Spleen (tissue), 7 donors: ENCODE results near the gene EFNB2.

ENCODE experiments used
- CTCF ChIP-seq, 11 experiments: fragments of 200-600 bp in 7 of 11; fragments of 450-650 bp in 4 of 11; sonication (generic) in 4 of 11; IDR thresholded peaks in 8 of 11; conservative IDR thresholded peaks in 3 of 11; 1 replicate in 7 of 11; 2 replicates in 4 of 11; pipeline versions ENCODE4 v1.4.0 to v1.8.0; 2016 to 2021; ENCODE audit warnings: antibody characterized with exemption in 11 of 11, inconsistent platforms in 4 of 11, mild to moderate bottlenecking in 1 of 11
- POLR2A ChIP-seq, 3 donors: fragments of 450-650 bp; IDR thresholded peaks; one replicate each; pipeline ENCODE4 v1.5.1; 2017; ENCODE audit warnings: antibody characterized with exemption in 3 of 3, mild to moderate bottlenecking in 1 of 3
- POLR2AphosphoS5 ChIP-seq, 3 donors: sonication (generic); formaldehyde crosslinking; IDR thresholded peaks; one replicate each; pipeline ENCODE4 v1.5.1; 2017; ENCODE audit warnings: antibody characterized with exemption in 3 of 3
- donor health status: DM: no; HTN: no; CAD: no; lungs with moderate emphysema.
- donor health status: DM: no; HTN: no; CAD: no.
- donor health status: DM: no; HTN: no; CAD: no.

DNA sequence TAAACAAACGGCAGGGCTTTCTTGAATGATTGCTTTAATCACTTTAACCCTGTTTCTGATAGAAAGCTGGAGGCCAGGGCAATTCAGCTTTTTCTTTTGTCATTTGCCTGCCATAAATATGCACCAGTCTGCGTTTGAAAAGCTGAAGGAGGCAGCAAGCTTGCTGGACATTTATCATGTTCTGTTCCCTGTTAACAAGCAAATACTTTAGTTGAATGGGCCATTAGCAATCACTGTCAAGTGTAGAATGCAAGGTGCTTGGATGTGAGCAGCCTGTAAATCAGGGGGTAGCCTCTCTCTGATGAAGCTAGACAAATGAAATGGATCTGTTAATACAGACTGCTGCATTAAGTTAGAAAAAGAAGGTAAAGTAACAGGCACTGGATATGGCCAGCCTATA lies 7.6 kb downstream of the EFNB2 start:
- TF ChIP-seq POLR2AphosphoS5 (IDR thresholded peaks at IDR 0.05): no peak
- no peak for TF ChIP-seq CTCF (IDR thresholded peaks at IDR 0.05 in 8 of 11, conservative IDR thresholded peaks at IDR 0.05 in 3 of 11)
- no peak for TF ChIP-seq POLR2A (IDR thresholded peaks at IDR 0.05)
